Gastrocnemius medialis (tissue), 4 donors: ENCODE results near the gene TBK1.

Experiments used
- CTCF ChIP-seq, 5 experiments: fragments of 450-650 bp in 3 of 5; fragments of 200-600 bp in 2 of 5; sonication (generic) in 2 of 5; IDR thresholded peaks in 4 of 5; conservative IDR thresholded peaks in 1 of 5; 1 replicate in 4 of 5; 2 replicates in 1 of 5; pipeline ENCODE4 v1.5.1; 2016 to 2019; ENCODE audit warnings: antibody characterized with exemption in 5 of 5, mild to moderate bottlenecking in 3 of 5, moderate library complexity in 3 of 5
- POLR2A ChIP-seq, 2 donors: fragments of 450-650 bp; IDR thresholded peaks; one replicate each; pipeline ENCODE4 v1.6.1; 2017; ENCODE audit warnings: antibody characterized with exemption in 2 of 2, mild to moderate bottlenecking in 2 of 2, moderate library complexity in 2 of 2

GRCh38 chr12:64402181-64402580 lies 49.7 kb upstream of the TBK1 start:
- TF ChIP-seq CTCF (IDR thresholded peaks at IDR 0.05 in 4 of 5, conservative IDR thresholded peaks at IDR 0.05 in 1 of 5), result no peak
- no peak for TF ChIP-seq POLR2A (IDR thresholded peaks at IDR 0.05)
